Erythroblast (primary cell): ENCODE data around the gene COX6B2.

Source experiments
- GATA1 ChIP-seq: IDR thresholded peaks from 2 replicates; pipeline ENCODE4 v1.6.1; 2011; ENCODE audit warnings: low read depth, mild to moderate bottlenecking, control low read depth, low read length, moderate library complexity
- POLR2A ChIP-seq: IDR thresholded peaks from 2 replicates; pipeline ENCODE4 v1.6.1; 2011; ENCODE audit warnings: mild to moderate bottlenecking, low read length

GRCh38 chr19:55385724-55386492 is 31.4 kb upstream of the COX6B2 start, which contains the start of gene RPL28:
- TF ChIP-seq POLR2A (peak; percentile 100), GATA1 (no peak)
